Measurements from ENCODE around the gene UBA52. TPM values are rescaled to one million over a fixed set of nuclear protein-coding genes. Genes with fewer than 3 reads are reported as not detected.

UBA52 gene
- total and polyA plus RNA-seq, 2 experiments from 2014 or later, result 470 to 561 TPM

GRCh38 chr19:18558202-18558555 lies 13.5 kb upstream of the UBA52 start:
- Histone ChIP-seq H3K27ac (peak overlapping the region; percentile 89), H4K20me1 (ENCODE audit: insufficient read depth, poor library complexity, severe bottlenecking) (peaks cover 2% of the 10 kb centered on the region), H3K4me1 (ENCODE audit: insufficient read depth) (peaks cover 6% of the 10 kb centered on the region), H3K9me2 (replicated peaks; ENCODE audit: insufficient read depth) (no peaks in the 10 kb centered on the region), H3K9me3 (ENCODE audit: low read depth) (no peaks in the 10 kb centered on the region), H3K36me3 (replicated peaks; ENCODE audit: insufficient read depth, low read depth) (no peaks in the 10 kb centered on the region), H3K4me2 (peak overlapping the region; percentile 93), H2AFZ (peak overlapping the region; percentile 60), H3K79me2 (peaks cover 32% of the 10 kb centered on the region), H3K4me3 (peak overlapping the region; percentile 75), H3K27me3 (no peaks in the 10 kb centered on the region)
- TF ChIP-seq CTCF (IDR thresholded peaks at IDR 0.05; ENCODE audit: poor library complexity) (no peak), EZH2phosphoT487 (IDR thresholded peaks at IDR 0.05; ENCODE audit: low read depth, severe bottlenecking, unreplicated experiment) (no peak), EZH2 (IDR thresholded peaks at IDR 0.05; ENCODE audit: borderline replicate concordance) (no peak)
- WGBS (ENCODE audit: low lambda C conversion rate, missing lambda C conversion rate), result 7% methylated on average over 11 of the region's 11 CpGs
- no peak for DNase-seq (ENCODE audit: low spot score)

- Histone ChIP-seq H4K20me1 (ENCODE audit: insufficient read depth, poor library complexity, severe bottlenecking) (peaks cover 2% of the 10 kb centered on the region), H3K4me1 (ENCODE audit: insufficient read depth) (peaks cover 6% of the 10 kb centered on the region), H3K36me3 (replicated peaks; ENCODE audit: insufficient read depth, low read depth) (no peaks in the 10 kb centered on the region), H3K4me3 (peak overlapping the region; percentile 75), H2AFZ (no peak overlapping the region), H3K79me2 (peaks cover 32% of the 10 kb centered on the region), H3K27ac (peak overlapping the region; percentile 89), H3K9me3 (ENCODE audit: low read depth) (no peaks in the 10 kb centered on the region), H3K4me2 (peak overlapping the region; percentile 93), H3K9me2 (replicated peaks; ENCODE audit: insufficient read depth) (no peaks in the 10 kb centered on the region), H3K27me3 (no peaks in the 10 kb centered on the region)
- WGBS (ENCODE audit: low lambda C conversion rate, missing lambda C conversion rate), result 66% methylated on average over 3 of the region's 3 CpGs
- no peak for DNase-seq (ENCODE audit: low spot score)
- TF ChIP-seq EZH2phosphoT487 (IDR thresholded peaks at IDR 0.05; ENCODE audit: low read depth, severe bottlenecking, unreplicated experiment) (no peak), EZH2 (IDR thresholded peaks at IDR 0.05; ENCODE audit: borderline replicate concordance) (no peak), CTCF (IDR thresholded peaks at IDR 0.05; ENCODE audit: poor library complexity) (no peak)
Measured at GRCh38 chr19:18558604-18559003, 13.1 kb upstream of the UBA52 start.

- Histone ChIP-seq H3K4me2 (no peak overlapping the region), H3K27ac (no peak overlapping the region), H3K9me3 (ENCODE audit: low read depth) (no peaks in the 10 kb centered on the region), H3K4me3 (no peak overlapping the region), H3K36me3 (replicated peaks; ENCODE audit: insufficient read depth, low read depth) (no peaks in the 10 kb centered on the region), H3K9me2 (replicated peaks; ENCODE audit: insufficient read depth) (no peaks in the 10 kb centered on the region), H2AFZ (no peak overlapping the region), H3K79me2 (peaks cover 32% of the 10 kb centered on the region), H3K4me1 (ENCODE audit: insufficient read depth) (peaks cover 6% of the 10 kb centered on the region), H4K20me1 (ENCODE audit: insufficient read depth, poor library complexity, severe bottlenecking) (peaks cover 2% of the 10 kb centered on the region), H3K27me3 (no peaks in the 10 kb centered on the region)
- TF ChIP-seq EZH2phosphoT487 (IDR thresholded peaks at IDR 0.05; ENCODE audit: low read depth, severe bottlenecking, unreplicated experiment), result no peak
- no peak for TF ChIP-seq CTCF (IDR thresholded peaks at IDR 0.05; ENCODE audit: poor library complexity)
- no peak for TF ChIP-seq EZH2 (IDR thresholded peaks at IDR 0.05; ENCODE audit: borderline replicate concordance)
- no peak for DNase-seq (ENCODE audit: low spot score)
- 75% methylated on average over 5 of the region's 5 CpGs for WGBS (ENCODE audit: low lambda C conversion rate, missing lambda C conversion rate)
Measured at GRCh38 chr19:18559685-18560084, 12.0 kb upstream of the UBA52 start.

GRCh38 chr19:18562086-18562485 lies 9.6 kb upstream of the UBA52 start:
- Histone ChIP-seq H3K9me3 (ENCODE audit: low read depth) (no peaks in the 10 kb centered on the region), H3K27ac (no peak overlapping the region), H4K20me1 (ENCODE audit: insufficient read depth, poor library complexity, severe bottlenecking) (peaks cover 2% of the 10 kb centered on the region), H2AFZ (no peak overlapping the region), H3K9me2 (replicated peaks; ENCODE audit: insufficient read depth) (no peaks in the 10 kb centered on the region), H3K4me2 (no peak overlapping the region), H3K27me3 (no peaks in the 10 kb centered on the region), H3K4me3 (no peak overlapping the region), H3K4me1 (ENCODE audit: insufficient read depth) (peaks cover 6% of the 10 kb centered on the region), H3K36me3 (replicated peaks; ENCODE audit: insufficient read depth, low read depth) (no peaks in the 10 kb centered on the region), H3K79me2 (peaks cover 32% of the 10 kb centered on the region)
- 85% methylated on average over 14 of the region's 14 CpGs for WGBS (ENCODE audit: low lambda C conversion rate, missing lambda C conversion rate)
- TF ChIP-seq EZH2phosphoT487 (IDR thresholded peaks at IDR 0.05; ENCODE audit: low read depth, severe bottlenecking, unreplicated experiment) (no peak), CTCF (IDR thresholded peaks at IDR 0.05; ENCODE audit: poor library complexity) (no peak), EZH2 (IDR thresholded peaks at IDR 0.05; ENCODE audit: borderline replicate concordance) (no peak)
- no peak for DNase-seq (ENCODE audit: low spot score)

Measured in hepatocyte (in vitro differentiated cells).